Glomerular endothelial cell (primary cell): ENCODE measurements around the gene MRPS25. TPM values are rescaled to one million over a fixed set of nuclear protein-coding genes. Genes with fewer than 3 reads are reported as not detected.
A peak's percentile ranks its signal among the peaks of the same experiment; 100 is the strongest.

ENCODE experiments used
- DNase-seq: peaks from one replicate; pipeline ENCODE4 v3.0.0-alpha.2; 2011; ENCODE audit warnings: low read depth, low spot score; ENCODE audit errors: extremely low read depth
- total RNA-seq: library from RNA; depleted of rRNA; stranded (reverse); fragments of >200 nt; gene quantifications from 2 replicates; pipeline ENCODE4 v1.2.3, GENCODE V29; 2015

MRPS25 gene
- 18.1 and 55.6 TPM in 2 replicates for total RNA-seq

DNA sequence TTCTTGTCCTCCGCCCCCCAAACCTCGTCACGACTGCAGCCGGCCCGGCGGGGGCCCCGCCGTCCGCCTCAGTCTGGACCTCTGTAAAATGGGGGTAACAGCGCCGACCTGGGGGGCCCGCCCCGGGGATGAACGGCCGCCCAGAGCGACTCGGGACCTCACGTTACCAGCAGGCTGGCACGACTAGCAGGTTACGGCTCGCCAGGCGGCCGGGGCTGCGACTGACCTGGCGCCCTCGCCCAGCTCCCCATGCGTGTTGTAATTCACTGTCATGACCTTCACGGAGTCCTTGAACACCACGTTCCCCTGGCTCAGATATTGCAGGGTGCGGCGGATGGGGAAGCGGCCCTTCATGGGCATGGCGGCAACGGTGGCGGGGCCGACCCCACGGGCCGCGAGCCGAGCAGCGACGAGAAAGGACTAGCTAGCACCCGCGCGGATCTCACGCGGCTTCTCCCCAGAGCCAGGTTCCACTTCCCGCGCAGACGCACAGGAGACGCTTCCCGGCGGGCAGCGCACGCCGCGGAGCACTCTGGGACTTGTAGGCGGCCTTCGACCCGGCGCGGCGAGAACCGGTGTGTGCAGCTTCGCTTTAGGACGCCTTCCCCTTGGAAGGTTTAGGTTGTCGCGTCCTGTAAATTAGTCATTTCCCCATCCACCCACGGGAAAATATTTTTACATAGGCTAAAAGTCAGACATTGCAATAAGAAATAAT is at the start of gene MRPS25:
Gene MRPS25, minus strand, starts transcription at position 481 of the 715 bp plus-strand sequence. Its CDS starts 121 bp downstream, at position 360.
- DNase-seq = no peak

DNA sequence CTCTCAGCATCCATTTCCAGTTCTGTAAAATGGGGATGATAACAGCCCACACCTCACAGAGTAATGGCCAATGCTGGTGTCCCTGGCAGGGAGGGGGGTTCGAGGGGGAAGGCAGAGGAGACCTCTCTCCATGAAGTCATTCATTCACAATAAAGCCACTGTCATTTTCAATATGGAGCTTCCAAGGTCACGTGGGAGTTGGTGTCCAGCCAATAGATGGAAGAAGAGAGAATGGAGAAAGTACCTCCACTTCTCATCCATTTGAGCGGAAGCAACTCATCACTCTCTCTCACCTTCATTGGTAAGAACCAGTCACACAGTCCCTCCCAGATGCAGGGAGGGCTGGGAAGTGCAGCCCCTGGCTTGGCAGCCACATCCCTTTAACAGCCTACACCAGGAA is 48.8 kb upstream of the MRPS25 start:
- no peak for DNase-seq

DNA sequence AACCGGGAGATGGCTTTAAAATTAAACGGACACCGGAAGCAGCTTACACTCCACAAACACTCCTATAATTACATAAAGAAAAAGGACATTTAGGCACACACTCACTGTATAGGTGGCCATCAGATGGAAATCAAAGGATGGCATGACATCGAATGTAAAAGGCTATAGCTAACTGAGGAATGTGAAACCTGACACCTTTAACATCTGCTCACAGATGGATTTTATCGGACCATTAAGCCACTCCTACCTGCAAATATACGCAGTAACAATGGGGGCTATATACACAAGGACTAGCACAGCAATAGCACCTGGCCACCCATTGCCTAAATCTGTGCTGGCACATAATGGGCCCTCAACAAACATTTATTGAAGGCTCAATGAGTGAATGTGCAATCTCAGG is 48.4 kb upstream of the MRPS25 start:
- no peak for DNase-seq

DNA sequence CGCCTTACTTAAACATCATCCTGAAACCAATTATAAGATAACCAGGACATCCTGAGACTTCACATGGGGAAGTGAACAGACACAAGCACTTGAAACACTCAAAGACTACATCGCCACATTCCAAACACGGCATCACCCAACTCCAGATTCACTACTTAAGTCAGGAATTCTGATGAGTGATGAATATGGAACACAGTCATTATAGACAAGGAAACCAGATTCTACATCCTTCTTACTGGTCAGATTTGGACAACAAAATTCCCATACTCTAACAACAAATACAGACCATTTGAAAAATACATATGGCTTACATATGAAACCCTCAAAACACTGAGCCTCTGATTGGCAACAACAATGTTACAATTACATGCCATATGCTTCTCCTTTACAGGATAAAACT is 46.9 kb upstream of the MRPS25 start:
- no peak for DNase-seq

- DNase-seq = no peak
Measured at GRCh38 chr3:15110206-15110605, 45.1 kb upstream of the MRPS25 start.

GRCh38 chr3:15108869-15109268 is 43.8 kb upstream of the MRPS25 start:
- no peak for DNase-seq

DNA sequence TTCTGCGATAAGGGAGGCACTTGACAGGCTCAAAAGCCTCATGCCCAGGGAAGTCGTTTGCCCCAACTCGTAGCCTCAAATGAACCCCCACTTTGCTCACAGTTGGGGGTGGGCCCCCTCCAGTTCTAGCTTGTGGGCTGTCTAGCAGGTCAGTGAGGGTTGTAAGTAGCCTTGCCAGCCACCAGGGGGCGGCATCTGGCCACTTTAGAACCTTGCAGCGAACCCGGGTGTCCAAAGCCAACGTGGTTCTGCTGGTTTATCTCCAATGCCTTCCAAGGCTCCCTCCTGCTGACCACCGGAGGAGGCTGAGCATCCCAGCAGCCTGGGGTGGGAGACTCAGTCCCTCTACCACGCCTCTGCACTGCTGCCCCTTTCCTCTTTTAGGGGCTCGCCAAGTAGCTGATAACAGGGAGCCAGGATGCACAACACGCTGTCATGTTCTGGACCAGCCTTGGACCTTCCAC is 43.0 kb upstream of the MRPS25 start:
- peak; percentile 5 for DNase-seq

DNA sequence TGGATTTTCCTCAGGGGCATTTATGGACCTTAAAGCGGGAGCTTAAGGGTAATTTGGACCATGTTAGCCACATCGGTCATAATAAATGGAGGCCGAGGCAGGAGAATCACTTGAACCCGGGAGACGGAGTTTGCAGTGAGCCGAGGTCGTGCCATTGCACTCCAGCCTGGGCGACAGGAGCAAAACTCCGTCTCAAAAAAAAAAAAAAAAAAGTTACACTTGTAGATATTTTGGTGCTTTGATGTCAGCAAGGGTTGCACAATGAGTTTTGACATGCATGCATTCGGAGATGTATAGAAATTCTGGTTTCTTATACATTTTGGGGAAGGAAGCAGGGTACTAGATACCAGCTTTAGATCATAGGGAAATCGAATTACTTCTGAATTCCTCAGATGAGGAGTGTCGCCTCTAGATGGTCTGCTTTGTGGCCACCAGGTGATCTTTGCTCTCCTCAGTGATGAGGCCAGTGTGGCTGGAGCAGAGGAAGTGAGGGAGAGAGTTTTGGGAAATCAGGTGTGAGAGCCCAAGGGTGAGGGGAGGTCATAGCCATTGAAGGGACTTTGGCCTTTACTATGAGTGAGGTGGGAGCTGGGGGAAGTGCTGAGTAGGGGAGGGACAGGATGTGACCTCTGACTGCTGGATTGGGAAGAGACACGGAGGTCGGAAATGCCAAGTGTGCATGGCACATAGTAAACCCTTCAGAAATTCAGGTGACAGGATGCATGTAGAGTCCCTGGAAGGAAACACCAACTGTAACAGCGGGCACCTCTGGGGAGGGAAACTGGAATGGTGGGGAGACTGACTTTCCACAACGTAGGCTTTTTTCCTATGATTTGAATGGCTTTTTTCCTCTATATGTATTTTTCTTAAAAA is 42.2 kb upstream of the MRPS25 start:
- DNase-seq = no peak

DNA sequence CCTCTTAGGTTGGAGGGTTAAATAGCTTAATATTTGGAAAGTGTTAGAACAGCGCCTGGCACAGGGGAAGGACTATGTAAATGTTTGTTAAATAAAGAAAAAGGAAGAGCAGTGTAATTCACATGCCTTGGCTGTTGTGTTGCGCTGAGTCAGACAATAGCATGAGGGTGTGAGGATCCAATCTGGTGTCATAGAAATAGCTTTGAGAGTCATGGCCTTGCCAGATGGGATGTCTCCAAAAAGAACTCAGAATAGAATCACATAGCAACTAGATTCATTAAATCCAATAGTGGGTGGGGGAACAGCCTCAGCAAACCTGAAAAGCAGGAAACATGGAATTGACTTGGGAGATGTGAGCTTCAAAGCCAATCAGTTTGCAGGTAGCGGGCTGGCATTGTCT is 37.7 kb upstream of the MRPS25 start:
- DNase-seq = no peak

DNA sequence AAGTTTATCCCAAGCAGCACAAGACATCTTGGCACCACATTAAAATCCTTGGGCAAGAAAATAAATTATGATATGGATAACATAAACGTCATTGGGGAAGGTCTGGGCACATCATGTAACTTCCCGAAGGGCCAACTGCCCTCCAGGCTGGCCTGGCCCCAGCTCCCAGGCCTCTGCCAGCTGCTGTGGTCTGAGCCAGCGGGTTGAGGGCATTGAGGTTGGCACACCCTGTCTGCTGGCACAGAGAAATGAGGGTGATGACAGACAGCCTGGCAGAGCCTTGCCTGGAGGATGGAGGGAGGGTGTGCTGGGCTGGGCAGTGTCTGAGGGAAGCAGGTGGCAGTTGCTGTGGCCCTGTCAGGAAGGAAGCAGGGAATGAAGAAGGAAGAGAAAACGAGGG is 37.1 kb upstream of the MRPS25 start:
- DNase-seq = no peak

GRCh38 chr3:15099364-15100098 is 34.4 kb upstream of the MRPS25 start:
- peak; percentile 1 for DNase-seq

DNA sequence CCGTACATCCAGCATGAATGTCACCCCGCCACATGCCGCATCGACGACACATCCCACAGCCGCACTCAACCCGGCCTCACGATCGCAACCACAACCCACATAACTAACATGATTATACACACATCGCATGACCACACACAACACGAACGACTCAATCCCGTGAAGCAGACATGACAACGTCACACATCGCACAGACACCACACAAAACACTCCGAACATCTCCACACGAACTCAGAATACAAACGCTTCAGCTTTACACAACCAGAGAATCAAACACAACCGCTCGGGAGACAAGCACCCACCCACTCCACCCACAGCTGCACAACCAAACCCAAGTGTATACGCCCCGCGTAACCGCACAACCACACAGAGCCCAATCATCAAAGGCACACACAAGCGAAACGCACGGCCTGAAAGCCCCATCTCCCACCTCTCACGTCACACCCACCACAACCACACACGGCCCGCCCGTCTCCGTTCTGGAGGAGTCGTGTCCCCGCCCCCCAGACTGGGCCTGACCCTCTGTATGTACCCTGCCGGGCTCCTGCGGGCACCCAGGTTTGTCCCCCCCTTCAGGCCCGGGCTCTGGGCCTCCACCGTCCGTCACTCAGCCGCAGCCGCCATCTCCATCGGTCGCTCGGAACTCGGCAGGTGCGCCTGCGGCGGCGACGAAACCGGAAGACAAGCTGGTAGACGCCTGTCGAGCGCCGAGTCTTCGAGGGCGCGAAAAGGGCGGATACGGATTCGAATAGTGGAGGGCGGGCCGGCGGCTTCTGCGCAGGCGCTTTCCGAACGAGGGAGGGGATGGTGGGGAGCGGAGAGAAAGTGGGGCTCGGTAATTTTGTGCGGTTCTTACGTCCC is 33.6 kb upstream of the MRPS25 start, which contains the start of gene RBSN:
Gene RBSN, minus strand, starts transcription at position 646 of the 861 bp plus-strand sequence. CDS start 3,028 bp downstream, outside the sequence.
- DNase-seq = peak; percentile 58

DNA sequence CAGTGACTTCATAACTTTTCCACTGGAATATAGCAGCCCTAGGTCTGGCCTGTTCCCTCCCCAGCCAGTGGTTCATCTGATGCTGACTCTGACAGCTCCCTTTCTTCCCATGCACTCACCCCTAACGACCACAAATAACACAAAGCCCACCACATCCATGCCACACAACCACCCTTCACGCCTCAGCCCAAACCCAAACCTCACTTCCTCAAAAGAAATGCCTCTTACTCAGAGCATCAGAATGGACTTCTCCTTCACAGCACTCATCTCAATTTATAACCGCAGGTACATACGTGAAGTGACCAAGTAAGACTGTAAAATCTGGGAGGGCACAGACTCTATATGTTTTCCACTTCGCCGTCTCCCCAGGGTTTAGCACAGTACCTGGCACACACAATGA is 32.8 kb upstream of the MRPS25 start:
- no peak for DNase-seq

DNA sequence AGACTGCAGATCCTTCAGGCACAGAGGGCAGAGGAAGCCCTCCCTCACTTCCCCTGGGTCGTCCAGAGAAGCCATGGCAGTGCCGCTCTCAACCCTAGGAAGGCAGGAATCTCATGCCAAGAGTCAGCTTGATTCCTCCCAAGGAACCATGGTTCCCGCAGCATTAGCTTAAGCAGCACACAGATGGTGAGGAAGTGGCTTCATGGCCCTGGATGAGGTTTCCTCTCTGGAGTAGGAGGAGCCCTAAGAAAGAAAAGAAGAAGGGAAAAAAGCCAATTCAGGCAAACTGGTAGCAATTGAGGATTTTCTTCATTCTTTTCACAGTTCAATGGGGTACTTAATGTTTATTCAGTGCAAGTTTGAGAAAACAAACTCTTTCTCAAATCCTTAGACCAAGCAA is 30.9 kb upstream of the MRPS25 start:
- no peak for DNase-seq

- no peak for DNase-seq
Measured at GRCh38 chr3:15094187-15094875, 29.2 kb upstream of the MRPS25 start.

GRCh38 chr3:15092686-15093085 is 27.6 kb upstream of the MRPS25 start:
- no peak for DNase-seq

DNA sequence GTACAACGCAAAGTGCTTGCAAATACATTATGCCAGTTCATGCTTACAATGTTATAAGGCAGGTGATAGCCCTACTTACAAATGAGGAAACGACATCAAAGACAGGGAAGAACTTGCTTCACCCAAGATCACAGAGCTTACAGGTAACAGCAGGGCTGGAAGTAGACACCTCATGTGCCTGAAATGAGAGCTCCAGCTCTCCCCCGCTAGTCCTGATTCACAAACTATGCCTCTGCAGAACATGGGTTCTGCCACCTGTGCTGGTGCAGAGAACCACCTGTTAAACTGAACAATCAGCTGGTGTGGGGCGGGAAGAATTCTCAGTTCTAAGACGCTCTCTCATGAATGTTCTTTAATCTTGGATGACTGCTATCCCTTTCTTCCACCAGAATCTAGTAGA is 26.5 kb upstream of the MRPS25 start:
- DNase-seq = no peak

DNA sequence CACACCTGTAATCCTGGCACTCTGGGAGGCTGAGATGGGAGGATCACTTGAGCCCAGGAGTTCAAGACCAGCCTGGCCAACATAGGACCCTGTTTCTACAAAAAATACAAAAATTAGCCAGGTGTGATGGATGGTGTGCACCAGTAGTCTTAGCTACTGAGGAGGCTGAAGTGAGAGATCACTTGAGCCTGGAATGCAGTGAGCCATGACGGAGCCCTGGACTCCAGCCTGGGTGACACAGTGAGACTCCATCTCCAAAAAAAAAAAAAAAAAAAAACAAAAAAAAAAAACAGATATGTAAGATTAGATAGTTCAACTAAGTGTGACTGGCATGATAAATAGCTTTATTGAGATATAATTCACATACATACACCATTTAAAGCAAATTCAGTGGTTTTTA is 24.1 kb upstream of the MRPS25 start:
- no peak for DNase-seq

DNA sequence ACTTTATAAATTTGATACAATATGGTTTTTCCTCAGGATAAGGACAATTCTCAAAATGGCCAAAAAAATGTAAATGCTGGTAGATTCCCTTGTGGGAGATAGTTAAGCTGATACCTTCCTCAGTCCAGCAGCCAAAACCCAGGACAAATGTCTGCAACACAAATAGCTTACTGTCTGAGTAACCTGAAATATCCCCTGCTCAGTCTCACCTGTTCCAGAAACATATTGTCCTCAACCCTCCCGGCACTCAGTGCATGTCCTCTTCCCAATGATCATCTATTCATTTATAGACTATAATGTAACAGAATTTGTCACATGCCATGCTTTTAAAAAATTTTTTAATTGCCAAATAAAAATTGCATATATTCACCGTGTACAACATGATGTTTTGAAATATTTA is 21.6 kb upstream of the MRPS25 start:
- no peak for DNase-seq

GRCh38 chr3:15086263-15086662 is 21.1 kb upstream of the MRPS25 start:
- no peak for DNase-seq
